Esophagus (tissue), 2 donors: ENCODE results near the gene HDAC9. TPM values are rescaled to one million over a fixed set of nuclear protein-coding genes. Genes with fewer than 3 reads are reported as not detected.

Source experiments
- H3K27ac ChIP-seq, 2 donors: one replicate each; pipeline ENCODE4 v1.5.1; 2013; ENCODE audit warnings: low read depth in 2 of 2, mild to moderate bottlenecking in 2 of 2, inconsistent platforms in 1 of 2, low read length in 1 of 2, moderate library complexity in 1 of 2
- H3K27me3 ChIP-seq, 2 donors: one replicate each; pipeline ENCODE4 v1.6.1; 2013; ENCODE audit warnings: low read length in 2 of 2, control low read depth in 1 of 2, mild to moderate bottlenecking in 1 of 2; ENCODE audit not compliant: insufficient read depth in 2 of 2, control insufficient read depth in 1 of 2
- H3K36me3 ChIP-seq, 2 donors: one replicate each; pipeline ENCODE4 v1.6.1; 2013; ENCODE audit warnings: low read length in 1 of 2; ENCODE audit not compliant: control insufficient read depth in 2 of 2, insufficient read depth in 2 of 2
- H3K4me1 ChIP-seq, 2 donors: one replicate each; pipeline ENCODE4 v1.6.1; 2013; ENCODE audit warnings: low read length in 1 of 2; ENCODE audit not compliant: control insufficient read depth in 2 of 2, insufficient read depth in 2 of 2
- H3K4me3 ChIP-seq, 2 donors: one replicate each; pipeline ENCODE4 v1.5.1; 2013; ENCODE audit warnings: low read length in 2 of 2, mild to moderate bottlenecking in 2 of 2, low read depth in 1 of 2, moderate library complexity in 1 of 2
- H3K9me3 ChIP-seq, 2 donors: one replicate each; pipeline ENCODE4 v1.6.1; 2013; ENCODE audit warnings: mild to moderate bottlenecking in 2 of 2, low read depth in 1 of 2, low read length in 1 of 2, moderate library complexity in 1 of 2; ENCODE audit not compliant: control insufficient read depth in 2 of 2, insufficient read depth in 1 of 2
- WGBS, 2 donors: extraction: QIAGEN DNeasy Blood & Tissue Kit; methylation state at CpG; one replicate each; pipeline ENCODE4 v1.1.7; 2013; 5-methylcytosine and 5-hydroxymethylcytosine counted together
- polyA plus RNA-seq, 2 donors: library from polyadenylated mRNA; stranded (reverse); fragments of 200-250 nt; gene quantifications; one replicate each; pipeline ENCODE4 v1.2.3, GENCODE V29; 2013
- donor health status: healthy with polysubstance abuse.
- donor health status: Bipolar disorder and iron deficiency.

HDAC9 gene
- polyA plus RNA-seq, result 1 to 10 TPM in 1 of 2 donors, under 1 TPM in 1; 0.69 to 1.1 TPM

- Histone ChIP-seq H3K4me3 (peak within 1 kb of the TSS; percentile 13 to 39), H3K9me3 (no peaks in the 10 kb centered on the region), H3K27me3 (no peaks in the 10 kb centered on the region), H3K4me1 (no peaks in the 10 kb centered on the region), H3K36me3 (no peaks in the 10 kb centered on the region), H3K27ac (no peak within 1 kb of the TSS)
- 6 to 14% methylated on average over 18 of the region's 18 CpGs for WGBS, 2 donors
Measured at GRCh38 chr7:18495412-18496340, at the start of gene HDAC9. TSS of gene HDAC9 (plus strand) at chr7:18495749. CDS start at chr7:18496303, 554 bp downstream.

- 74 to 85% methylated on average over 4 of the region's 4 CpGs for WGBS, 2 donors
- H3K4me3 ChIP-seq, result no peak overlapping the region
- no peaks in the 10 kb centered on the region for H3K9me3 ChIP-seq
- no peaks in the 10 kb centered on the region for H3K4me1 ChIP-seq
- no peaks in the 10 kb centered on the region for H3K27me3 ChIP-seq
- no peaks in the 10 kb centered on the region for H3K36me3 ChIP-seq
- no peak overlapping the region for H3K27ac ChIP-seq
Measured at GRCh38 chr7:18445916-18446520, 49.5 kb upstream of the HDAC9 start.

- Histone ChIP-seq H3K4me1 (no peaks in the 10 kb centered on the region), H3K36me3 (no peaks in the 10 kb centered on the region), H3K27me3 (no peaks in the 10 kb centered on the region), H3K27ac (no peak overlapping the region), H3K4me3 (no peak overlapping the region), H3K9me3 (no peaks in the 10 kb centered on the region)
Measured at GRCh38 chr7:18450019-18450418, 45.5 kb upstream of the HDAC9 start.

GRCh38 chr7:18455606-18456005 lies 39.9 kb upstream of the HDAC9 start:
- Histone ChIP-seq H3K4me1 (no peaks in the 10 kb centered on the region), H3K36me3 (no peaks in the 10 kb centered on the region), H3K9me3 (no peaks in the 10 kb centered on the region), H3K27ac (no peak overlapping the region), H3K4me3 (no peak overlapping the region), H3K27me3 (no peaks in the 10 kb centered on the region)

- Histone ChIP-seq H3K36me3 (no peaks in the 10 kb centered on the region), H3K27ac (no peak overlapping the region), H3K9me3 (no peaks in the 10 kb centered on the region), H3K4me1 (no peaks in the 10 kb centered on the region), H3K4me3 (no peak overlapping the region), H3K27me3 (no peaks in the 10 kb centered on the region)
- 46 to 52% methylated on average over 6 of the region's 6 CpGs for WGBS, 2 donors
Measured at GRCh38 chr7:18457832-18458231, 37.7 kb upstream of the HDAC9 start.

GRCh38 chr7:18458830-18459229 lies 36.7 kb upstream of the HDAC9 start:
- Histone ChIP-seq H3K27me3 (no peaks in the 10 kb centered on the region), H3K9me3 (no peaks in the 10 kb centered on the region), H3K36me3 (no peaks in the 10 kb centered on the region), H3K27ac (no peak overlapping the region), H3K4me1 (no peaks in the 10 kb centered on the region), H3K4me3 (no peak overlapping the region)
- 79 to 83% methylated on average over 5 of the region's 5 CpGs for WGBS, 2 donors

GRCh38 chr7:18459484-18460245 lies 35.9 kb upstream of the HDAC9 start:
- 64 to 65% methylated on average over 5 of the region's 5 CpGs for WGBS, 2 donors
- Histone ChIP-seq H3K9me3 (no peaks in the 10 kb centered on the region), H3K27me3 (no peaks in the 10 kb centered on the region), H3K4me1 (no peaks in the 10 kb centered on the region), H3K4me3 (no peak overlapping the region), H3K36me3 (no peaks in the 10 kb centered on the region), H3K27ac (no peak overlapping the region)

- 65 to 76% methylated on average over 3 of the region's 3 CpGs for WGBS, 2 donors
- H3K4me1 ChIP-seq, result no peaks in the 10 kb centered on the region
- no peaks in the 10 kb centered on the region for H3K27me3 ChIP-seq
- no peak overlapping the region for H3K4me3 ChIP-seq
- H3K27ac ChIP-seq, result no peak overlapping the region
- H3K36me3 ChIP-seq, result no peaks in the 10 kb centered on the region
- no peaks in the 10 kb centered on the region for H3K9me3 ChIP-seq
Measured at GRCh38 chr7:18461785-18462467, 33.6 kb upstream of the HDAC9 start.

- H3K36me3 ChIP-seq, result no peaks in the 10 kb centered on the region
- no peaks in the 10 kb centered on the region for H3K9me3 ChIP-seq
- H3K4me1 ChIP-seq, result no peaks in the 10 kb centered on the region
- H3K4me3 ChIP-seq, result no peak overlapping the region
- H3K27me3 ChIP-seq, result no peaks in the 10 kb centered on the region
- no peak overlapping the region for H3K27ac ChIP-seq
- WGBS, 2 donors, result 94% methylated on average over 1 of the region's 1 CpG
Measured at GRCh38 chr7:18464830-18465229, 30.7 kb upstream of the HDAC9 start.
